ENCODE measurements around the gene PSG5. TPM values are rescaled to one million over a fixed set of nuclear protein-coding genes. Genes with fewer than 3 reads are reported as not detected.
"Not testable (repeated sequence)": the region's sequence is repeated elsewhere in the genome, so short reads cannot be mapped to it uniquely, and the experiment has no call there.

Gene PSG5
- total RNA-seq: not detected

- not testable (repeated sequence) for DNase-seq (ENCODE audit: low spot score)
Observed at GRCh38 chr19:43186311-43186935, at the start of gene PSG5. TSS of gene PSG5 (minus strand) at chr19:43186536. CDS start at chr19:43186405, 131 bp downstream.

DNA sequence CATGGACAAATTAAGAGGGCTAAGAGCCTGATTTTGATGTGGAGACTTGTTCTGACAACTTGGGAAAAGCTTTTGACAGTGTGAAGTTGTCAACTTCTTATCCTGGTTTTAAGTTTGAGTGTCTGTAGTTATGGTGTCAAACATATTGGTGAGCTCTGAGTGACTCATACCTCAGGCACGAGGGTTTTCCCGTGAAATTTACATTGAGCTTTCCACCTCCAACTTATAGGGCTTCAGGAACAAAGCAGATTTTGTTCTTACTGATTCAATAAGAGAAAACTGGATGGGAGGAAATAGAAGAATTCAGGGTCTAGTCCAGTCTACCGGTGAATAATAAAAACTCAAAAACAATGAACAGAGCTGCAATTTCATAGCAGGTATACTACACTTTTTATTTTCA, 49.4 kb upstream of the PSG5 start:
- not testable (repeated sequence) for DNase-seq (ENCODE audit: low spot score)

DNA sequence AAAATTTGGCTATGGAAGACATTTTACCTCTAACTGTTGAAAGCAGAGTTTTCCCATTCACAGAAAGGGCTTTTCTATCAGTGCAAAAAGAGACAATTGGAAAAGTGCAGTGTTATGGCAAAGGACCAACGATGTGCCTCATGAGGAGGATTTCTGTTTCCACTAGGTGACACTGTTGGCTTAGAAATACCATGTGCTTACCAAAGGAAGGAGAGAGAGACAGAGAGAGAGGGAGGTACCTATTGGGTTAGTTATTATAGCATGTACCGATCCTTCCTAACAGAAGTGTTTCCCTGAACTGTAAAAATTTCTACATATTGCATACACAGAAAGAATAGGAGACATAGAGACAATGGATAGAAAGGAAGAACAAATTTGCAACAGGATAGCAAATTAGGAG, 43.0 kb upstream of the PSG5 start:
- DNase-seq (ENCODE audit: low spot score): no peak

DNA sequence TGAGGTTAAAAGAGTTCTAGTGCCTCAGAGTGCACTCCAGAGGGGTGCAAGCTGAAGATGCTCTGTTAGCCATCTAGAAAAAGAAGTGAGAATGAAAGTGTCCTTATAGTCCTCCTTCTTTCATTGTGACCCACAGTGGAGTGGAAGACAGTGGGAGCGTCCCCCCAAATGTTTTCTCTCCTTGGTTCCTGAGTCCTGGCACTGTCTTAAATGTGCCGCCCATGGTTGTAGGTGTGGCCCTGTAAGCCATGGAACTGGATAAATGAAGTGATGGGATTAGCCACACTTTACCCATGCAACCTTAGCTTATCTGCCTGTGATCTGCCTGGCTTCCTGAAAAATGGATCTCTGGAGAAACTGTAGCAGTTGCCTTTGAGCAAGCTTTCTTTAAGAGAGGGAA, 42.4 kb upstream of the PSG5 start:
- DNase-seq (ENCODE audit: low spot score): not testable (repeated sequence)

GRCh38 chr19:43226986-43227385, 40.6 kb upstream of the PSG5 start:
- not testable (repeated sequence) for DNase-seq (ENCODE audit: low spot score)

- DNase-seq (ENCODE audit: low spot score): no peak
Observed at GRCh38 chr19:43224855-43225253, 38.5 kb upstream of the PSG5 start.

GRCh38 chr19:43224201-43224854, 38.0 kb upstream of the PSG5 start:
- not testable (repeated sequence) for DNase-seq (ENCODE audit: low spot score)

DNA sequence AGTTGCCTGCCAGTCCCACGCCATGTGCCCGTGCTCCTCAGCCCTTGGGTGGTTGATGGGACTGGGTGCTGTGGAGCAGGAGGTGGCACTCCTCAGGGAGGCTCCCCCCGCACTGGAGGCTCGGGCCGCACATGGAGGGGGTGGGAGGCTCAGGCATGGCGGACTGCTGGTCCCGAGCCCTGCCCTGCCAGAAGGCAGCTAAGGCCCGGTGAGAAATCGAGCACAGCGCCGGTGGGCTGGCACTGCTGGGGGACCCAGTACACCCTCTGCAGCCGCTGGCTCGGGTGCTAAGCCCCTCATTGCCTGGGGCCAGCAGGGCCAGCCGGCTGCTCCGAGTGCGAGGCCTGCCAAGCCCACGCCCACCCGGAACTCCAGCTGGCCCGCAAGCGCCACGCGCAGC, 35.6 kb upstream of the PSG5 start:
- DNase-seq (ENCODE audit: low spot score): not testable (repeated sequence)

GRCh38 chr19:43219136-43219535, 32.8 kb upstream of the PSG5 start:
- not testable (repeated sequence) for DNase-seq (ENCODE audit: low spot score)

- DNase-seq (ENCODE audit: low spot score): not testable (repeated sequence)
Observed at GRCh38 chr19:43215881-43216280, 29.5 kb upstream of the PSG5 start.

DNA sequence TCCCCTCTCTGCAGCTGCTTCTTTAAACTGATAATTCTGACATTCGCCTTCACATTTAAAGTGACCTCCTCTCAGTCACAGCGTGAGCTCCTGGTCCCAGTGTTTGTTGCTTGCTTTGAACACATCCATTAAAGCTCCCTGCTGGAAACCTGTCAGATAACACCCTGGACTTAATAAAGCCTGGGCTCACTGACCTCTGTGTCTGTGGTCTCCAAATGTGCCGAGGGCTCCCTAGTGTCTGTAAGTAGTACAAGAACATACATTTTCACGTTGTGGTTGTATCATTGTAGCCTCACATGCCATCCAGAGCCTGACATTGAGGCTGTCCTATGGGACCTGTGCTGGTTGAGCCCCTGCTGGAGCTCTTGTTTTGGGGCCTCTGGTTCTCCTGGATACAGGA, 21.7 kb upstream of the PSG5 start:
- no peak for DNase-seq (ENCODE audit: low spot score)

- not testable (repeated sequence) for DNase-seq (ENCODE audit: low spot score)
Observed at GRCh38 chr19:43207174-43207573, 20.8 kb upstream of the PSG5 start.

- DNase-seq (ENCODE audit: low spot score): not testable (repeated sequence)
Observed at GRCh38 chr19:43205471-43206105, 19.3 kb upstream of the PSG5 start, which contains the start of gene PSG4. TSS of gene PSG4 (minus strand) at chr19:43205638. CDS start at chr19:43205536, 102 bp downstream.

DNA sequence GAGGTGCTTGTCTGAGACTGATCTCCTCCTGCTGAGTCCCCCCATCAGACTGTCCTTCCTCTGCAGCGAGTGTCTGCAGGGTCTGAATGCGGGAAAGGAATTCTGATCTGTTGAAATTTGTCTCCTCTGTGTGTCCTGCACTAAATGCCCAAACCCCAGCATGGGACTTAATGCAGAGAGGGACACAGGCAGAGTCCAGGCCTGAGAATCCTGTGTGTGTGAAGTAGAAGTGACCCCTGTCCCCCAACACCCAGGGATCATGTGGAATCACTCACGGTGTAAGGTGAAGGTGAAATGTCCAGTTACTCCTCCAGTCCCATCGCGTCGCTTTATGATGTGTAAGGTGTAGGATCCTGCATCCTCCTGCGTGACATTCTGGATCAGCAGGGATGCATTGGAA, 17.3 kb upstream of the PSG5 start:
- not testable (repeated sequence) for DNase-seq (ENCODE audit: low spot score)

DNA sequence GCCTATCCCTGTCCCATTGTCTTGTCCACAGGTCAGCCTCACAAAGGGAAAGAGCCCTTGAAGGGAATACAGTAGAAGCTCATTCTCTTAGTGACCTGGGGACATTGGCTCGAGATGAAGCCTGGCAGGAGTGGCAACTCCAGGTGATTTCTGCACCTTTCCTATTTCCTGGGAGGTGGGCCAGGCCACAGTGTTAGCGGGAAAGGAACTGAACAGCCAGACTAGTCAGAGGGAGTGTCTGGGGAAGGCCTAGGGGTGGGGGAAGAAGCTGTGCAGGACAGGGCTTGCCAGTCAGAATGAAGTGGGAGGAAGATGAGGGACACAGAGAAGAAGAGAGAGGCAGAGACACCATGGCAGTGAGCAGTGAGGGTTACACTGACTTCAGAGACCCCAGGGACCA, 15.6 kb upstream of the PSG5 start:
- DNase-seq (ENCODE audit: low spot score): not testable (repeated sequence)

GRCh38 chr19:43201337-43201801, 15.0 kb upstream of the PSG5 start:
- not testable (repeated sequence) for DNase-seq (ENCODE audit: low spot score)

GRCh38 chr19:43198686-43199419, 12.5 kb upstream of the PSG5 start:
- not testable (repeated sequence) for DNase-seq (ENCODE audit: low spot score)

DNA sequence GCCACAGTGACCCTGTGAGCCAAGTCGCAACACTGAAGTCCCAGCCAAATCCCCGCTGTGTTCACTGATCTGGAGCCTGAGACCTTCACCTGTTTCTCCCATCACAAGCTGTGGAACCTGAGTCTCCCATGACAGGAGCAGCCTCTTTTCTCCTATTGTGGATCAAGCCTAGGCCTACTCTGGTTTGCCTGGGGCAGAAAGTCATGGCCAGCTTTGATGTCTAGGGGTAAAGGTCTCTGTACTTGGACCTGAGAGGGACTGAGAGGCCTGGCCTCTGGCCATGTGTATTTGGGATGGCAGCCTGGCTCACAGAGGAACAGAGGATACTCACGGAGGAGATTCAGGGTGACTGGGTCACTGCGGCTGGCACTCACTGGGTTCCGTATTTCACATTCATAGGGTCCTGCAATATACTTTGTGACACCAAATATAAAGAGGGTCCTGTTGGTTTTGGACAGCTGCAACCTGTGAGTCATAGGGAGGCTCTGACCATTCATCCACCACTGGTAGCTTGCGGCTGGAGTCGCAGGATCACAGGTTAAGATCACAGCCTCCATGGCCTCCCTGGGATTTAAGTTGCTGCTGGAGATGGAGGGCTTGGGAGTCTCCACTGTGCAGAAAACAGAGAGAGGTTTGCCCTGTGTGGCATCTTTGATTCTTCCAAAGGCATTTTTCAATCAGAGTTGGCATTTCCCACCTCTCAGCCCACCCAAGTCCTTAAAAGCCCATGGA, 11.5 kb upstream of the PSG5 start:
- DNase-seq (ENCODE audit: low spot score): not testable (repeated sequence)

GRCh38 chr19:43194397-43194796, 8.1 kb upstream of the PSG5 start:
- DNase-seq (ENCODE audit: low spot score): not testable (repeated sequence)

- DNase-seq (ENCODE audit: low spot score): not testable (repeated sequence)
Observed at GRCh38 chr19:43192381-43193155, 6.2 kb upstream of the PSG5 start.
